G401 (cell line): ENCODE measurements around the gene CAMKK1. TPM values are rescaled to one million over a fixed set of nuclear protein-coding genes. Genes with fewer than 3 reads are reported as not detected.

Experiments
- DNase-seq: peaks from one replicate; pipeline ENCODE4 v3.0.0-alpha.2; 2015; ENCODE audit warnings: low spot score
- in situ Hi-C: cut with HindIII; loops from 2 replicates; pipeline ENCODE4 v1.10.0; 2016; ENCODE audit warnings: low sequenced_read_pairs, mixed read lengths
- total RNA-seq: library from RNA; depleted of rRNA; stranded (reverse); fragments of >200 nt; shearing (Covaris generic); gene quantifications from 2 replicates; pipeline ENCODE4 v1.2.3, GENCODE V29; 2014; rRNA removed

Gene CAMKK1
- total RNA-seq = 2.3 and 3.4 TPM in 2 replicates

DNA sequence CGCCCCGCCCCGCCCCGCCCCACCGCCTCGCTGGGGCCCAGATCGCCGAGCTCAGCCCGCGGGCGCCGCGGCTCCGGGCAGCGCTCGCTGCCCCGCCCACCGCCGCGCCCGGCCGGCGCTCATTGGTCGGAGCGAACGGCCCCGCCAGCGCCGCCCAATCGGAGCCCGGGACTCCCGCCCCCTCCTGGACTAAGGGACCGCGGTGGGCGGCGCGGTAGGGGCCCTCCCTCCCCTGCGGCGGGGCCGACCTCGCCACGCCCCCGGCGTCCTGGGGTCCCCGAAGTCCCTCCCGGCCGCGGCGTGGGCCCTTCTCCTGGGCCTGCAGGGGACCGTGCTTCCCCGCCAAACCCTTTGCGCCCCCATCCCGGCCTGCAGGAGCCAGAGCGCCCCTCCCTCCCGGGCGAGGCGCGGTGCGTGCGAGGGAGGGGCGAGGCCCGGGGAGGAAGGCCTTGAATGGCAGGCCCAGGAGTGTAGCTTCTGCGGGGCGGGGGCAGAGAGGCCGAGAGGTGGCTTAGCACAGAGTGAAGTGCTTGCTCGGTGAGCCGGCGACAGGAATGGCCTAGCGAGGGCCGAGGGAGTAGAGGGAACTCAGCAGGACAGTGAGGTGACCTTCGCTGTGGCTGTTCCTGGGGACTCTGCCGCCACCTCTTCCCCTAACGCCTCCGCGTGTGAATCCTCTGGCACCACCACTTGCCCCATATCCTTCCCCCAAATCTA, at the start of gene CAMKK1:
Gene CAMKK1, minus strand, starts transcription at position 51 of the 717 bp plus-strand sequence. CDS start 7,366 bp downstream, outside the sequence.
- peak; percentile 91 for DNase-seq
- in situ Hi-C loops = no loop called here

DNA sequence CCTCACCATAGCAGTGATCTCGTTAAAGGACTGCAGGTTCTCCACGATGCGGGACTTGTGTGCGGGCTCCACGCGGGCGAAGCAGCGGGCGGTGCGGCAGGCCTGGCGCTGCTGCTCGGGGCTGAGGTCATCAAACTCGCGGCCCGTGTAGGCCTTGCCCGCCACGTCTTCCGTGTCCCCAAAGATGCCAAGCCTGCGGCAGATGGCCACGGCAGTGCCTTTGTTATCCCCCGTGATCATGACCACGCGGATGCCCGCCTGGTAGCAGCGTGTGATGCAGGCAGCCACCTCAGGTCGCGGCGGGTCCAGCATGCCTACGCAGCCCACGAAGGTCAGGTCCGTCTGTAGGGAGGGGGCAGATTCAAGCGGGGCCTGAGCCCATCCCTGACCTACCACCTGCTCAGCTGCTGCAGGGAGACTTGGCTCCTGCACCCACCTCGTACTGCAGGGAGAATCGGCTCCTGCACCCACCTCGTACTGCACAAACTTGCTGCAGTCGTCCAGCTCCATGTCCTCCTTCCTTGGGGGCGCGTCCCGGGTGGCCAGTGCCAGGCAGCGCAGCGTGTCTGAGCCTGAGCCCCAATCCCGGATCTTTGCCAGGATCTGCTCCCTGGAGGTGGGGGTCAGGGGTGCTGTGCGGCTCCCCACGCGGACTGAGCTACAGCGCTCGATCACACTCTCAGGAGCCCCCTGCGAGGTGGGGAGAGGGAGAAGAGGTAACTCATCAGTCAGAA, 48.3 kb upstream of the CAMKK1 start:
- DNase-seq = no peak
- in situ Hi-C loops = no loop called here

GRCh38 chr17:3937359-3937758, 44.5 kb upstream of the CAMKK1 start:
- no peak for DNase-seq
- in situ Hi-C loops = no loop called here

DNA sequence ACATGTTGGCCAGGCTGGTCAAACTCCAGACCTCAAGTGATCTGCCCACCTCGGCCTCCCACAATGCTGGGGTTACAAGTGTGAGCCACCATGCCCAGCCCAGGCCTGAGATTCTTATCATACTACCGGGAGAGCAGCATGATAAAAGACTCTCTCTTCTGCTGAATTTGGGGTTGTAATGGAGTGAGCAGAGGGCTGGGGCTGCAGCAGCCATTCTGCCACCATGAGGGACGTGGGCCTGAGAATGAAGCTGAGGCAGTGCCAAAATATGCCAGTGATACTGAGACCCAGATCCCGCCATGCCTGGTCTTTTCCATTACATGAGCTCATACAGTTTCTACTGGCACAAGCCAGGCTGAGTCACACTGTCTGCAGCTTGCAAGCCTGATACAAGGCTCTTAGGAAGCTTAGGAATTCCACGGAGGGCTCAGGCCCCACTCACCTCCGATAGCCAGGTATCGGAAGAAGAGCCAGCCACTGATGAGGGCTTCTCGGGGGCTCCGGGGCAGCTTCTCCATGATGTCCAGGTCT, 43.0 kb upstream of the CAMKK1 start:
- in situ Hi-C loops = no loop called here
- no peak for DNase-seq

DNA sequence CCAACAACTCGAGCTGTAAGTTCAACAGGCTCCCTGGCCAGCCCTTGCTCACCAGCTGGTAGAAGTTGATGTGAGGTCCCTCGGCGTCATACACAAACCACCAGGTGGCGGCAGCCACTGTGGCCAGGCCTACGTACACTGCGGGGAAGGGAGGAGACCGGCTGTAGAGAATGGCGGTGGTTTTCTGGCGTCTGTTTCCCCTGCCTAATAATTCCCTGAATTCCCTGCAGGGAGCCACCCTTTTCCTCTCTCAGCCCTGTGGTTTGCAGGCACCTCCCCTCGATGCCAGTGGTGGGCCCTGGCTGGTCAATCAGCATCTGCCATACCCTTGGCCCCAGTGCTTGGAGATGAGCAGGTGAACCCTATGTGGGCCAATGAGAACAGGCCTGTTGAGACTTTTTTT, 42.3 kb upstream of the CAMKK1 start:
- in situ Hi-C loops = no loop called here

DNA sequence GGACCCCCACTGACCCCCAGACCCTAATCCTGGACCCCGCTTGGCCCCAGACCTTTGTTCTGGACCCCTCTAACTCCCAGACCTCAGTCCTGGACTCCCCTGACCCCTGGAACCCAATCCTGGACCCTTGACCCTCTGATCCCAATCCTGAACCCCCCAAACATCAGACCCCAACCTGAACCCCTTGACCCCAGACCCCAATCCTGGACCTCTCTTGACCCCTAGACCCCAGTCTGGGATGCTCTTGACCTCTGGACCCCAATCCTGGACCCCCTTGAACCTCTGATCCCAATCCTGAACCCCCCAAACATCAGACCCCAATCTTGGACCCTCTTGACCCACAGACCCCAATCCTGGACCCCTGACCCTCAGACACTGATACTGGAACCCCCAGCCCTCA, 36.9 kb upstream of the CAMKK1 start:
- in situ Hi-C loops = no loop called here
- no peak for DNase-seq

More for the DNA sequence above, 42.3 kb upstream of the CAMKK1 start:
- peak; percentile 51 for DNase-seq

GRCh38 chr17:3929181-3929580, 36.3 kb upstream of the CAMKK1 start:
- no peak for DNase-seq
- in situ Hi-C loops = no loop called here

DNA sequence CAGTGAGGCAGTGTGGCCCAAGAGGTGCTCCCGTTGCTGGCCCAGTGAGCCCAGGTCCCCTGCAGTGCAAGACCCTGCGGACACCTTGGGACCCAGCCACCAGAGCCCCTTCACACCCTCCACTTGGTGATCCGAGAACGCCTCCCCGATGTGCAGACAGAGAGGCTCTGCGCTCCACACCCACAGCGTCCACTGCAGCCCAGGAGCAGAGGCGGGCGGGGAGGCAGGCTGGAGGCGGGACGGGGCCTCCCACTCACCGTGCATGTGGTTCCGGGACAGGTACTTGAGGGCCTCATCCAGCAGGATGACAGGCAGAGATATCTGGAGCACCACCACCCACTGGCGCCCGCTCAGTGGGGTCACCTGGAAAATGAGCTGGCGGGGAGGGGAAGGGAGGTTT, 35.6 kb upstream of the CAMKK1 start:
- in situ Hi-C loops = no loop called here

DNA sequence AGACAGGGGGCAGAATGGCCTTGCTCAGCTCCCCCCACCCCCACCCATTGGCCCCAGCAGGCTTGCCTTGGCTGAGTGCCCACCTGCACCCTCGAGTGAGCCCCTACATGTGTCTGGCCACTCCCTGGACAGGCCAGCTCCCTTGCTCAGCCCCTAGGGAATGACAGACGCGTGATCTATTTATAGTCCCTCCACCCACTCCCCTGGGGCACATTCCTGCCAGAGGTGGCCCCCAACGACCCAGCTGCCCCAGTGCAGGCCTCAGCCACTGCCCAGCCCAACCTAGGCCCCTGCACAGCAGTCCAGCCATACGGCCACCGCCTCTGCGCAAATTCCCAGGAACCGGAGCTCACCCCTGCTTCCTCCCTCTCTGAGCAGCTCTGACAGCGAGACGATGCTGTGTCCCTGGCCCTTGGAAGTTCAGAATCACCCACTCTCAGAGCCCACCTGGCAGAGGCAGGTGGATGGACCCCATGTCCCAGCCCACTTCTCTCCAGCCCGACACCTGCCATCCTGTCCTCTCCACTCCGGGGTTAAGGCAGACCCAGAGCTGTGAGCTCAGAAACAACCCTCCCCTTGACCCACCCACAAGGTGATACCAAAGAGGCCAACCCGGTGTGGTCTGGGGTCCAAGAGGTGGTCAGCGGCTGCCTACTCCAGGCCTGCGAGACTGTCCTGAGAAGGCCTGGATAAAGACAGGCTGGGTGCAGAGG, 34.9 kb upstream of the CAMKK1 start:
- in situ Hi-C loops = no loop called here
- no peak for DNase-seq

More for the DNA sequence above, 35.6 kb upstream of the CAMKK1 start:
- DNase-seq = no peak

DNA sequence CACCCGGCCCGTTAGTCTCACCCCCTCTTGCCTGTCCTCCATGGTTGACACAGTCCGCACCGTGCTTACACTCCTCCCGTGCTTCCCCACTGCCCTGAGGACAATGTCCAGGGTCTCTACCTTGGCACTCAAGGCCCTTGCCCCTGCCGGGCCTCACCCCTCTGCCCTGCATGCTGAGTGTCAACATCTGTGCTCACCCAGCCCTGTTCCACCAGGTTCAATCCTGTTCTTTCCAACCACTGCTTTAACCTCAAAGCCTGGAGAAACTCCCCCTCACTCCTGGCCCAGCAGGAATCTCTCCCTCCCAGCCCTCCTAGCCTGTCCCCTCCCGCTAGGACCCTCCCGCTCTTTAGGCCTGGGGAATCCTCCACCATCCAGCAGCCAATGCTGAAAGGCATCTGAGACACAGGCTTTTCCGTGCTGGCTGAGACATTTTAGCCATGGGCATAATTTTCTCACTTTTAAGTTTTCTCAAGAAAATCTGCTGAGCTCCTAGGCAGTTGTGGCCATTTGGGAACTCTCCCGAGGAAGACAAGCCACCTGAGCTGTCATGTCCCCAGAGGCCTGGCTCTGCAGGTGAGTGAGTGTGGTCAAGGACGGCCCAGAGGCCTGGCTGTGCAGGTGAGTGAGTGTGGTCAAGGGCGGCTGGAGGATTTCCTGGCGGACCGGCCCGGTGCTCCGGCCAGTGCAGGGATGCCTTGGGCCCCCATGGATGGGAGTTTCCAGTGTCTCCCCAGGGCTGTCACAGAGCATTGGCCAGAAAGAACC, 34.2 kb upstream of the CAMKK1 start:
- DNase-seq = no peak
- in situ Hi-C loops = no loop called here

DNA sequence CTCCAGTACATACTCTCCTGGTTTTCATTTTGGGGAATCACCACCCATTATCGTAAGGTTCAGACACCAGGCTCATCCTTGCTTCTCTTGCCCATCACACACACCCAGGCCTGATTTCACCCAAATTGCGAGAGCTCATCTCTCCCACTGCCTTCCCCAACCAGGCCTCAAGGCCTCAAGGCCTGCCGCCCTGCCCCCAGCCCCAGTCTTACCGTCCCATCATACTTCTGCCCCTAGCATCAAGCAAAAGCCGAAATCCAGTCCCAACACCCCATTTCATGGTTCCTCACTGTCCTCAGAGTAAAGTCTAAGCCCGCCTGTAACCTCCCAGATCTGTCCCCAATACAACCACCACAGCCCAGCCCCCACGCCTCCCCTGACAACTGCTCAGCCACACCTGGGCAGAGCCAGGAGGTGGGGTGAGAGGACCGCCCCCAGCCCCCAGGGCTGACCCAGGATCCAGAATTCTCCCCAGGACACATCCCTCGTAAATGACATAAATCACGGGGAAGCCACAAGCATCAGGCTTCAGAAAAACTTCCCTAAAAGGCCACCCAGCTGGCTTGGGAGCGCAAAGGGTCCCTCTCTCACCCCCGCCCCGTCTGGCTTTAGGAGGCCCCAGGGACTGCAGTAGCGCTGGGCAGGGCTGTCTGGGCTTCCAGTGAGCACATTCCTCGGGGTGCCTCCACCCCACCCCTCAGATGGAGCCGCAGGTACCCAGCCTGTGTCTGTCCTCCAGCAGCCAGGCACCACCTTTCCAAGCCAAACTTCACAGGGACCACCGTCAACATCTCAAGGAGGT, 33.0 kb upstream of the CAMKK1 start:
- DNase-seq = no peak
- in situ Hi-C loops = no loop called here

GRCh38 chr17:3924512-3925350, 31.9 kb upstream of the CAMKK1 start:
- in situ Hi-C loops = no loop called here
- no peak for DNase-seq

- no peak for DNase-seq
Measured at GRCh38 chr17:3923466-3924190, 30.8 kb upstream of the CAMKK1 start.

GRCh38 chr17:3922765-3923164, 29.9 kb upstream of the CAMKK1 start:
- DNase-seq = no peak
- in situ Hi-C loops = no loop called here

More at GRCh38 chr17:3923466-3924190, 30.8 kb upstream of the CAMKK1 start:
- in situ Hi-C loops = no loop called here

DNA sequence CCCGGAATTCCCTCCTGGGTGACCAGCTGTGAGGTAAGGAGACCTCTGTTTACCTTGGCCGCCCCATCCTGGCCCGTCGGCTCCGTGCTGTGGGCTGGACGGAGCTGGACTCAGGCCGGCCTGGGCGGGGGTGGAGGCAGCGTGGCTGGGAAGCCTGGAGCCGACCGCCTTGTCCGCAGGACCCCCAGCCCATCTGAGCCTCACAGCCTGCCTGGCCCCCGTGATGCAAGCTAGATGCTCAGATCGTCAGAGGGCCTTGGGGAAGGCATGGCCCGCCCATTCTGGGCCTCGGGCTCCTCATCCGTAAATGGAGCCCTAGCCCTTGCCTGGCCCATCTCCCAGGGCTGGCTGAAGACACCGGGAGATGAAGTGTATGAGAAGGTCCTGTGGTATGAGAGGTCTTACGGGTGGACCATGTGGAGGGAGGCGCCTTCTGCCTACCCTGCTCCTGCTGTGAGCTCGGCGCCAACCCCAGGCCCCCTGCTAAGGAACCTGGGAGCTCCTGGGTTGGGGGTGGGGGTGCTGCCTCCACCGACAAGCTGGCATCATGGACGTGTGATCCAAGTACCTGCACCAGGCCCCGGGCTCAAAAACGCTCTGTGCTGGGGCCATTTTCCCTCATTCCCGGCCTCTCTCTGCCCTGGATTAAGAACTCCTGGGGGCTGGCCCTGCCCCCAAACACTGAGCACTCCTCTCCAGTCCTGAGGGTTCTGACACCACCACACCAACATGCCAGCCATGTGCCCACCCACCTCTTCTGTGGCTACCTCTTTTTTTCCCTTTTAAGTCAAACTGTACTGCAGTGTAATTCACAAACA, 28.9 kb upstream of the CAMKK1 start:
- no peak for DNase-seq
- in situ Hi-C loops = no loop called here

- no peak for DNase-seq
- in situ Hi-C loops = no loop called here
Measured at GRCh38 chr17:3921006-3921405, 28.2 kb upstream of the CAMKK1 start.
